Measurements from ENCODE around the gene ITGAE. TPM values are rescaled to one million over a fixed set of nuclear protein-coding genes. Genes with fewer than 3 reads are reported as not detected.

Gene ITGAE
- total and polyA plus RNA-seq, 7 donors, result 13.8 to 47.8 (median 23.6) TPM

DNA sequence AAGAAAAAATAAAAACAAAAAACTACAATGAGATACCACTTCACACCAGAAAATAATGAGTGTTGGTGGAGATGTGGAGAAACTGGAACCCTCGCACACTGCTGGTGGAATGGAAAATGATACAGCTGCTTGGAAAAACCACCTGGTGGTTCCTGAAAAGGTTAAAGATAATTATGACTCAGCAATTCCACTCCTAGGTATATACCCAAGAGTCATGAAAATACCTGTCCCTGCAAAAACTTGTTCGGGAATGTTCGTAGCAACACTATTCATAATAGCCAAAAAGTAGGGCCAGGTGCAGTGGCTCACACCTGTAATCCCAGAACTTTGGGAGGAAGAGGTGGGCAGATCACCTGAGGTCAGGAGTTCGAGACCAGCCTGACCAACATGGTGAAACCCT lies 8.1 kb upstream of the ITGAE start:
- intact Hi-C loops (cut with DNase I), result no loop called here
- Histone ChIP-seq H3K36me3 (ENCODE audit: insufficient read depth in 1 of 2, low read depth in 1 of 2) (peaks cover 8 to 80% of the 10 kb centered on the region in 2 donors), H3K9me3 (no peaks in the 10 kb centered on the region), H3K27me3 (ENCODE audit: insufficient read depth in 3 of 3, low read length in 2 of 3) (no peaks in the 10 kb centered on the region), H3K27ac (no peak overlapping the region), H3K4me3 (no peak overlapping the region), H3K4me1 (no peaks in the 10 kb centered on the region)
- WGBS, 3 donors, result 94 to 95% (median 94%) methylated on average over 4 of the region's 4 CpGs
- ATAC-seq (no peak), DNase-seq (no peak)
- no peak for TF ChIP-seq CTCF (IDR thresholded peaks at IDR 0.05)

DNA sequence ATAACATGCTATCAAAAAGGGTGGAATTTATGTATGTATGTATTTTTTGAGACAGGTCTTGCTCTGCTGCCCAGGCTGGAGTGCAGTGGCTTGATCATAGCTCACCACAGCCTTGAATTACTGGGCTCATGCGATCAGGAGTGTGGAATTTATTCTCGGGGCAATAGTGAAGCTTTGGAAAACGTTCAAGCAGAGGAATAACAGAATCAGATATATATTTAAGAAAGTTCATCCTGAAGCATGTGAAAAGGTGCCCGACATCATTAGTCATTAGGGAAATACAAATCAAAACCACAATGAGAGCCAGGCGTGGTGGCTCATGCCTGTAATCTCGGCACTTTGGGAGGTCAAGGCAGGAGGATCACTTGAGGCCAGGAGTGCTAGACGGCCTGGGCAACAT lies 7.7 kb upstream of the ITGAE start:
- ATAC-seq, result no peak
- no peak for DNase-seq
- intact Hi-C loops (cut with DNase I), result no loop called here
- no peak for TF ChIP-seq CTCF (IDR thresholded peaks at IDR 0.05)
- Histone ChIP-seq H3K27me3 (ENCODE audit: insufficient read depth in 3 of 3, low read length in 2 of 3) (no peaks in the 10 kb centered on the region), H3K9me3 (no peaks in the 10 kb centered on the region), H3K4me3 (no peak overlapping the region), H3K4me1 (no peaks in the 10 kb centered on the region), H3K27ac (no peak overlapping the region), H3K36me3 (ENCODE audit: insufficient read depth in 1 of 2, low read depth in 1 of 2) (peaks cover 6 to 76% of the 10 kb centered on the region in 2 donors)
- 87 to 91% (median 89%) methylated on average over 7 of the region's 7 CpGs for WGBS, 3 donors

DNA sequence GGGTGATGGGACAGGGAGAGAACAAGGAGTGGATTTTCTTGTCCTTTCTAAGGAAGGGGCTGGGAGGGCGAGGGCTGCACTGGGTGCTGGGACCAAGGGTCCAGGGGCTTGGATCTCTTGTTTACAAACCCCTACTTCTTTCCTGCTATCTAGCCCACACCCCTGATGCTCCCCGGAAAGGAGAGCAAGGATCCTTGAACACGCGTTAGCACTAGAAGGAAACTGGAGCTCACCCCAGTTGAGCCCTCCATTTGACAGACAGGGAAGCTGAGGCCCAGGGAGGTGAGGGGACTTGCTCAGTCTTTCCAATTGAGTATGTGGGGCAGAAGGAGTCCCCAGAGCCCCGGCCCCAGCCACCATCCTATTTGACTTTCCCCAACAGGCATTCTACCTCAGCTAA lies 4.6 kb upstream of the ITGAE start:
- ATAC-seq, result no peak
- Histone ChIP-seq H3K9me3 (no peaks in the 10 kb centered on the region), H3K27ac (no peak overlapping the region), H3K4me1 (no peaks in the 10 kb centered on the region), H3K36me3 (ENCODE audit: insufficient read depth in 1 of 2, low read depth in 1 of 2) (peaks cover 0 to 54% of the 10 kb centered on the region in 2 donors), H3K27me3 (ENCODE audit: insufficient read depth in 3 of 3, low read length in 2 of 3) (no peaks in the 10 kb centered on the region), H3K4me3 (no peak overlapping the region)
- DNase-seq, result no peak
- TF ChIP-seq CTCF (IDR thresholded peaks at IDR 0.05), result no peak
- intact Hi-C loops (cut with DNase I), result no loop called here
- 85 to 99% (median 96%) methylated on average over 5 of the region's 5 CpGs for WGBS, 3 donors

DNA sequence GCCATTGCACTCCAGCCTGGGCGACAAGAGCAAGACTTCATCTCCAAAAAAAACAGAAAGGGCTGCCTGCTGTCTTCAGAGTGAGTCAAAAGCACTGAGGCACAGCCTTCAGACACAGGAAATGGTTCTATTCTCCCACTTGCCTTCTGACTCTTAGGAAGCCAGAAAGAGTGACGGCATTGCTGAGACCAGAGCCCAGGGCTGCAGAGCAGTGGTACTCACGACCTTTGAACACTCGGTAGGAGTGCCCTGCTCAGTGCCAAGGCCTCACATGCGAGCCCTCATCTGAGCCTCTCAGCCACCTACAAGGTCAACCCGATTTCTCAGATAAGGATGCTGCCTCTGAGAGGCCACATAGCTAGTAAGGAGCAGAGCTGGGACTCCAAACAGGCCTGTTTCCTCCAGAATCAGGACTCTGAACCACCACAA lies 3.5 kb upstream of the ITGAE start:
- intact Hi-C loops (cut with DNase I), result no loop called here
- H3K36me3 ChIP-seq (ENCODE audit: insufficient read depth in 1 of 2, low read depth in 1 of 2), result peaks cover 0 to 44% of the 10 kb centered on the region in 2 donors
- ATAC-seq (no peak), DNase-seq (no peak)
- no peak for TF ChIP-seq CTCF (IDR thresholded peaks at IDR 0.05)
- 77 to 85% (median 78%) methylated on average over 6 of the region's 6 CpGs for WGBS, 3 donors
- H3K9me3 ChIP-seq, result no peaks in the 10 kb centered on the region
- no peaks in the 10 kb centered on the region for H3K4me1 ChIP-seq
- no peak overlapping the region for H3K27ac ChIP-seq
- H3K4me3 ChIP-seq, result no peak overlapping the region
- H3K27me3 ChIP-seq (ENCODE audit: insufficient read depth in 3 of 3, low read length in 2 of 3), result no peaks in the 10 kb centered on the region

GRCh38 chr17:3803308-3803640 lies 2.3 kb upstream of the ITGAE start:
- Histone ChIP-seq H3K9me3 (no peaks in the 10 kb centered on the region), H3K4me1 (no peaks in the 10 kb centered on the region), H3K36me3 (ENCODE audit: insufficient read depth in 1 of 2, low read depth in 1 of 2) (peaks cover 0 to 31% of the 10 kb centered on the region in 2 donors), H3K27me3 (ENCODE audit: insufficient read depth in 3 of 3, low read length in 2 of 3) (no peaks in the 10 kb centered on the region), H3K27ac (no peak overlapping the region), H3K4me3 (no peak overlapping the region)
- intact Hi-C loops (cut with DNase I), result no loop called here
- ATAC-seq (no peak), DNase-seq (no peak)
- WGBS, 3 donors, result 72 to 85% (median 76%) methylated on average over 5 of the region's 5 CpGs
- no peak for TF ChIP-seq CTCF (IDR thresholded peaks at IDR 0.05)
